ENCODE results near the gene MYH11.

DNA sequence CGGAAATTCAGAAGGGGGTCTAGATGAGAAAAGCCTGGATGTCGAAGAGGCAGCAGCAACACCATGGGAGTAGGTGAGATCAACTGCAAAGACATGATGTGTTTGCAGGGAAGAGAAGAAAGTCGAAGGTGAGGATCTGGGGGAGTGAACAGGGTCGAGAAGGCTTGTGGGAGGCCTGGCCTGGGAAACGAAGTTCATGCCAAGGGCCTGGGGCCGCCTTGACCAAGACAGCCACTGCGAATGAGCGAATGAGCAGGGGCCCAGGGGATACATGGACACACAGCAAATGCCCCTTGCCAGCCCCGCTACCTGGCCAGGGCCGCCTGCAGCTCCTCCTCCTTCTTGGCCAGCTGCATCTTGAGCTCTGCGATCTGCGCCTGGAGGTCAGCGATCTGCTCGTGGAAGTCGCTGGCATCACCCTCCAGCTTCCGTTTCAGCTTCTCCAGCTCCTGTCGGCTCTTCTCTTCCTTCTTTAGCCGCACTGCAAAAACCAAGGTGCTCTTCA, 119.6 kb downstream of the MYH11 start:
- TF ChIP-seq, protein P1, sequence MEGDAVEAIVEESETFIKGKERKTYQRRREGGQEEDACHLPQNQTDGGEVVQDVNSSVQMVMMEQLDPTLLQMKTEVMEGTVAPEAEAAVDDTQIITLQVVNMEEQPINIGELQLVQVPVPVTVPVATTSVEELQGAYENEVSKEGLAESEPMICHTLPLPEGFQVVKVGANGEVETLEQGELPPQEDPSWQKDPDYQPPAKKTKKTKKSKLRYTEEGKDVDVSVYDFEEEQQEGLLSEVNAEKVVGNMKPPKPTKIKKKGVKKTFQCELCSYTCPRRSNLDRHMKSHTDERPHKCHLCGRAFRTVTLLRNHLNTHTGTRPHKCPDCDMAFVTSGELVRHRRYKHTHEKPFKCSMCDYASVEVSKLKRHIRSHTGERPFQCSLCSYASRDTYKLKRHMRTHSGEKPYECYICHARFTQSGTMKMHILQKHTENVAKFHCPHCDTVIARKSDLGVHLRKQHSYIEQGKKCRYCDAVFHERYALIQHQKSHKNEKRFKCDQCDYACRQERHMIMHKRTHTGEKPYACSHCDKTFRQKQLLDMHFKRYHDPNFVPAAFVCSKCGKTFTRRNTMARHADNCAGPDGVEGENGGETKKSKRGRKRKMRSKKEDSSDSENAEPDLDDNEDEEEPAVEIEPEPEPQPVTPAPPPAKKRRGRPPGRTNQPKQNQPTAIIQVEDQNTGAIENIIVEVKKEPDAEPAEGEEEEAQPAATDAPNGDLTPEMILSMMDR (IDR thresholded peaks at IDR 0.05) = no peak
- no peak for TF ChIP-seq ZFX (IDR thresholded peaks at IDR 0.05; ENCODE audit: borderline replicate concordance)
